HL-60 (cell line): Measurements from ENCODE around the gene PCYT1B.

Experiments
- DNase-seq, 2 experiments: peaks; one replicate each; pipeline ENCODE4 v3.0.0-alpha.2; 2010 to 2020; ENCODE audit warnings: low read depth in 1 of 2, low spot score in 1 of 2
- H3K27ac ChIP-seq: fragments of 250-450 bp; sonication (Bioruptor Pico); replicated peaks from 2 replicates; pipeline ENCODE4 v1.5.1; 2020; ENCODE audit warnings: mild to moderate bottlenecking, moderate library complexity
- H3K27me3 ChIP-seq: fragments of 250-450 bp; sonication (Bioruptor Pico); 2 replicates; pipeline ENCODE4 v1.5.1; 2021; ENCODE audit warnings: mild to moderate bottlenecking, moderate library complexity; ENCODE audit not compliant: insufficient read depth, poor library complexity, severe bottlenecking
- H3K4me3 ChIP-seq: replicated peaks from 2 replicates; pipeline ENCODE4 v1.5.1; 2011; ENCODE audit warnings: mild to moderate bottlenecking, control low read depth, low read length; ENCODE audit not compliant: insufficient read depth
- GABPA ChIP-seq: IDR thresholded peaks from 2 replicates; pipeline ENCODE4 v1.6.1; 2012; ENCODE audit warnings: low read depth
- POLR2AphosphoS5 ChIP-seq: IDR thresholded peaks from 2 replicates; pipeline ENCODE4 v1.6.1; 2012; ENCODE audit warnings: low read depth
- SPI1 ChIP-seq: IDR thresholded peaks from 2 replicates; pipeline ENCODE4 v1.6.1; 2012; ENCODE audit warnings: low read depth, mild to moderate bottlenecking, borderline replicate concordance
- TF ChIP-seq, protein P1 (sequence below): IDR thresholded peaks from one replicate; pipeline ENCODE4 v1.5.1; 2011; ENCODE audit warnings: low read length, control low read depth, inconsistent platforms; ENCODE audit not compliant: insufficient read depth
- TF ChIP-seq, protein P2 (sequence below): IDR thresholded peaks from 2 replicates; pipeline ENCODE4 v1.6.1; 2012; ENCODE audit warnings: low read depth; ENCODE audit not compliant: insufficient replicate concordance

The PCYT1B gene

DNA sequence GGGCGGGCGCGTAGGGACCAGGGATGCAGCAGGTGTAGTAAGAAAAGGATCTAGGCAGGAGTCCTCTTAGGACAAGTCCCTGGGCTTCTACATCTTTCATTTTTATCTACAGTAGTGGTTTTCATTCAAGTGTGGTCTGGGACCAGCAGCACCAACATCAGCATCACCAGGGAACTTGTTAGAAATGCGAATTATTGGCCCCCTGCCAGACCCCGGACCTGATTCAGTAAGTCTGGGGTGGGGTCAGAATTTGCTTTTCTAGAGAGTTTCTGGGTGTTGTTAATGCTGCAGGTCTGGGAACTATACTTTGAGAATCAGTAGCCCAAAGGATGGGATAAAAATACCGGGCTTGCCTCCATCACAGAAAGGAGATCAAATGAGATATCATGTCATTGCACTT, 1.3 kb upstream of the PCYT1B start:
- Histone ChIP-seq H3K4me3 (no peak overlapping the region), H3K27ac (no peak overlapping the region), H3K27me3 (peaks cover 7% of the 10 kb centered on the region)
- no peak for DNase-seq
- TF ChIP-seq, protein P1, sequence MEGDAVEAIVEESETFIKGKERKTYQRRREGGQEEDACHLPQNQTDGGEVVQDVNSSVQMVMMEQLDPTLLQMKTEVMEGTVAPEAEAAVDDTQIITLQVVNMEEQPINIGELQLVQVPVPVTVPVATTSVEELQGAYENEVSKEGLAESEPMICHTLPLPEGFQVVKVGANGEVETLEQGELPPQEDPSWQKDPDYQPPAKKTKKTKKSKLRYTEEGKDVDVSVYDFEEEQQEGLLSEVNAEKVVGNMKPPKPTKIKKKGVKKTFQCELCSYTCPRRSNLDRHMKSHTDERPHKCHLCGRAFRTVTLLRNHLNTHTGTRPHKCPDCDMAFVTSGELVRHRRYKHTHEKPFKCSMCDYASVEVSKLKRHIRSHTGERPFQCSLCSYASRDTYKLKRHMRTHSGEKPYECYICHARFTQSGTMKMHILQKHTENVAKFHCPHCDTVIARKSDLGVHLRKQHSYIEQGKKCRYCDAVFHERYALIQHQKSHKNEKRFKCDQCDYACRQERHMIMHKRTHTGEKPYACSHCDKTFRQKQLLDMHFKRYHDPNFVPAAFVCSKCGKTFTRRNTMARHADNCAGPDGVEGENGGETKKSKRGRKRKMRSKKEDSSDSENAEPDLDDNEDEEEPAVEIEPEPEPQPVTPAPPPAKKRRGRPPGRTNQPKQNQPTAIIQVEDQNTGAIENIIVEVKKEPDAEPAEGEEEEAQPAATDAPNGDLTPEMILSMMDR: no peak
- TF ChIP-seq GABPA: no peak
- TF ChIP-seq, protein P2, sequence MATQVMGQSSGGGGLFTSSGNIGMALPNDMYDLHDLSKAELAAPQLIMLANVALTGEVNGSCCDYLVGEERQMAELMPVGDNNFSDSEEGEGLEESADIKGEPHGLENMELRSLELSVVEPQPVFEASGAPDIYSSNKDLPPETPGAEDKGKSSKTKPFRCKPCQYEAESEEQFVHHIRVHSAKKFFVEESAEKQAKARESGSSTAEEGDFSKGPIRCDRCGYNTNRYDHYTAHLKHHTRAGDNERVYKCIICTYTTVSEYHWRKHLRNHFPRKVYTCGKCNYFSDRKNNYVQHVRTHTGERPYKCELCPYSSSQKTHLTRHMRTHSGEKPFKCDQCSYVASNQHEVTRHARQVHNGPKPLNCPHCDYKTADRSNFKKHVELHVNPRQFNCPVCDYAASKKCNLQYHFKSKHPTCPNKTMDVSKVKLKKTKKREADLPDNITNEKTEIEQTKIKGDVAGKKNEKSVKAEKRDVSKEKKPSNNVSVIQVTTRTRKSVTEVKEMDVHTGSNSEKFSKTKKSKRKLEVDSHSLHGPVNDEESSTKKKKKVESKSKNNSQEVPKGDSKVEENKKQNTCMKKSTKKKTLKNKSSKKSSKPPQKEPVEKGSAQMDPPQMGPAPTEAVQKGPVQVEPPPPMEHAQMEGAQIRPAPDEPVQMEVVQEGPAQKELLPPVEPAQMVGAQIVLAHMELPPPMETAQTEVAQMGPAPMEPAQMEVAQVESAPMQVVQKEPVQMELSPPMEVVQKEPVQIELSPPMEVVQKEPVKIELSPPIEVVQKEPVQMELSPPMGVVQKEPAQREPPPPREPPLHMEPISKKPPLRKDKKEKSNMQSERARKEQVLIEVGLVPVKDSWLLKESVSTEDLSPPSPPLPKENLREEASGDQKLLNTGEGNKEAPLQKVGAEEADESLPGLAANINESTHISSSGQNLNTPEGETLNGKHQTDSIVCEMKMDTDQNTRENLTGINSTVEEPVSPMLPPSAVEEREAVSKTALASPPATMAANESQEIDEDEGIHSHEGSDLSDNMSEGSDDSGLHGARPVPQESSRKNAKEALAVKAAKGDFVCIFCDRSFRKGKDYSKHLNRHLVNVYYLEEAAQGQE: no peak
- no peak for TF ChIP-seq SPI1
- no peak for TF ChIP-seq POLR2AphosphoS5

DNA sequence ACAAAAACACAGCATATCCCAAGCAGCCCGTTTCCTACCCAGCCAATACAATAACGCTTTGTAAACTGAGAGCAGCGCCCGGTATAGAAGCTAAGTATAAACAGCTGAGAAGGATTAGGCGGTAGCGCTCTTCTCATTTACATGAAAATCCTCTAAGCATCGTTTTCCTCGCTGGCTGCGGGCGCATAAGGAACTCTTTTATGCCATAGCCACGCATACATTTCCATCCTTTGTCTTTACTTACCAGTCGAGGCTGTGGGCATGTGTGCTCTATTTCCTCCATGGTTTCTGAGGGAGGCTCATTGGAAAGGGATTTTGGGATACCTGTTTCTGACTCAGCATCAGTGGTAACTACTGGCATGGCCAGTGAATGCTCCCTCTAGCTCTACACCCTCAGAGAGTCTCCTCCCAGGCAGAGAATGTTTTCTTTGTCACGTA, 383 bp downstream of the PCYT1B start:
- Histone ChIP-seq H3K27me3 (peaks cover 8% of the 10 kb centered on the region), H3K4me3 (no peak overlapping the region), H3K27ac (no peak overlapping the region)
- TF ChIP-seq GABPA (no peak), POLR2AphosphoS5 (no peak), SPI1 (no peak)
- TF ChIP-seq, protein P2: no peak
- TF ChIP-seq, protein P1: no peak
- no peak for DNase-seq

DNA sequence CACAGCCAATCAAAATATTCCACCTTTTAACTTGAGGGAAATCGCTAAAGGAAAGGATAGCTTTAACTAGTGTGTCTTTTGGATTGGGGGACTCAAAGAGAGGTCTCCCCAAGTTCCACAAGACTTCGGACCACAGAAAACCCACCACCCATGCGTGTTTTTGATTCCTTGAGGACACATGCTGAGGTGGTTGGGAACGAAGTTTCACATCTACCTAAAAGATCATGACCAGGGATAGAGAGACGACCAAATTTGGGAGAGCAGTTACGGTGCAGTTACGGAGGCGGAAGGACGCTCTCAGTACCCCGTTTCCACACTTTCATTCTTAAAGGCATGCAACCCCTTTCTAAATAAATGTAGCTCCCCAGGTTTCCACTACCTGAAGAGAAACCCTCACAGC, 1.1 kb downstream of the PCYT1B start:
- no peak for TF ChIP-seq SPI1
- TF ChIP-seq, protein P1: no peak
- TF ChIP-seq, protein P2: no peak
- TF ChIP-seq POLR2AphosphoS5: no peak
- TF ChIP-seq GABPA: no peak
- no peak overlapping the region for H3K27ac ChIP-seq
- no peak for DNase-seq
- no peak overlapping the region for H3K4me3 ChIP-seq
- peaks cover 9% of the 10 kb centered on the region for H3K27me3 ChIP-seq
